Measurements from ENCODE around the gene CLCNKB. TPM values are rescaled to one million over a fixed set of nuclear protein-coding genes. Genes with fewer than 3 reads are reported as not detected.

Gene CLCNKB
- total RNA-seq, 2 donors from 2014 or later: 3.9 to 4.6 TPM

- TF ChIP-seq CTCF (IDR thresholded peaks at IDR 0.05): no peak
- H3K36me3 ChIP-seq: peaks cover 31% of the 10 kb centered on the region
- H3K4me3 ChIP-seq: peak overlapping the region; percentile 60 to 68
- H3K4me1 ChIP-seq: peaks cover 0 to 41% of the 10 kb centered on the region in 2 donors
- H3K27ac ChIP-seq: peak overlapping the region; percentile 93 to 94
- H3K27me3 ChIP-seq: no peaks in the 10 kb centered on the region
- no peaks in the 10 kb centered on the region for H3K9me3 ChIP-seq
- peak; percentile 82 for DNase-seq (ENCODE audit: low spot score)
These were observed 30.2 kb upstream of the CLCNKB start for GRCh38 chr1:16013220-16013907.

- Histone ChIP-seq H3K27ac (peak overlapping the region; percentile 93 to 94), H3K4me3 (peak overlapping the region; percentile 60 to 68), H3K4me1 (peaks cover 0 to 46% of the 10 kb centered on the region in 2 donors), H3K27me3 (no peaks in the 10 kb centered on the region), H3K36me3 (peaks cover 31% of the 10 kb centered on the region), H3K9me3 (no peaks in the 10 kb centered on the region)
- TF ChIP-seq CTCF (IDR thresholded peaks at IDR 0.05): no peak
- DNase-seq (ENCODE audit: low spot score): no peak
These were observed 29.7 kb upstream of the CLCNKB start for GRCh38 chr1:16013908-16014258.

GRCh38 chr1:16014509-16015482, 28.8 kb upstream of the CLCNKB start:
- no peak for TF ChIP-seq CTCF (IDR thresholded peaks at IDR 0.05)
- H3K27ac ChIP-seq: peak overlapping the region; percentile 93 to 94
- peaks cover 0 to 55% of the 10 kb centered on the region in 2 donors for H3K4me1 ChIP-seq
- H3K9me3 ChIP-seq: no peaks in the 10 kb centered on the region
- H3K36me3 ChIP-seq: peaks cover 31% of the 10 kb centered on the region
- H3K27me3 ChIP-seq: no peaks in the 10 kb centered on the region
- DNase-seq (ENCODE audit: low spot score): no peak
- H3K4me3 ChIP-seq: peak overlapping the region; percentile 60 to 68

- no peak for TF ChIP-seq CTCF (IDR thresholded peaks at IDR 0.05)
- peaks cover 0 to 62% of the 10 kb centered on the region in 2 donors for H3K4me1 ChIP-seq
- no peaks in the 10 kb centered on the region for H3K27me3 ChIP-seq
- H3K27ac ChIP-seq: peak overlapping the region; percentile 93 to 94
- H3K9me3 ChIP-seq: no peaks in the 10 kb centered on the region
- no peak for DNase-seq (ENCODE audit: low spot score)
- H3K4me3 ChIP-seq: peak overlapping the region; percentile 60 to 68
- peaks cover 31% of the 10 kb centered on the region for H3K36me3 ChIP-seq
These were observed 28.1 kb upstream of the CLCNKB start for GRCh38 chr1:16015491-16015890.

GRCh38 chr1:16015960-16016901, 27.4 kb upstream of the CLCNKB start:
- H3K4me3 ChIP-seq: peak overlapping the region; percentile 60 to 68
- no peak for DNase-seq (ENCODE audit: low spot score)
- TF ChIP-seq CTCF (IDR thresholded peaks at IDR 0.05): no peak
- H3K27me3 ChIP-seq: no peaks in the 10 kb centered on the region
- peak overlapping the region; percentile 93 to 94 for H3K27ac ChIP-seq
- no peaks in the 10 kb centered on the region for H3K9me3 ChIP-seq
- H3K36me3 ChIP-seq: peaks cover 31% of the 10 kb centered on the region
- H3K4me1 ChIP-seq: peaks cover 0 to 64% of the 10 kb centered on the region in 2 donors
